Activated T-helper 1 cell treated with Interleukin-2 at 50 U/mL for 16 hours (primary cell): ENCODE data around the gene CNIH2.
"Not testable (repeated sequence)": the region's sequence is repeated elsewhere in the genome, so short reads cannot be mapped to it uniquely, and the experiment has no call there.

Source experiments
- DNase-seq: peaks from one replicate; pipeline ENCODE4 v3.0.0-alpha.2; 2020; ENCODE audit warnings: low read depth

CNIH2 gene

DNA sequence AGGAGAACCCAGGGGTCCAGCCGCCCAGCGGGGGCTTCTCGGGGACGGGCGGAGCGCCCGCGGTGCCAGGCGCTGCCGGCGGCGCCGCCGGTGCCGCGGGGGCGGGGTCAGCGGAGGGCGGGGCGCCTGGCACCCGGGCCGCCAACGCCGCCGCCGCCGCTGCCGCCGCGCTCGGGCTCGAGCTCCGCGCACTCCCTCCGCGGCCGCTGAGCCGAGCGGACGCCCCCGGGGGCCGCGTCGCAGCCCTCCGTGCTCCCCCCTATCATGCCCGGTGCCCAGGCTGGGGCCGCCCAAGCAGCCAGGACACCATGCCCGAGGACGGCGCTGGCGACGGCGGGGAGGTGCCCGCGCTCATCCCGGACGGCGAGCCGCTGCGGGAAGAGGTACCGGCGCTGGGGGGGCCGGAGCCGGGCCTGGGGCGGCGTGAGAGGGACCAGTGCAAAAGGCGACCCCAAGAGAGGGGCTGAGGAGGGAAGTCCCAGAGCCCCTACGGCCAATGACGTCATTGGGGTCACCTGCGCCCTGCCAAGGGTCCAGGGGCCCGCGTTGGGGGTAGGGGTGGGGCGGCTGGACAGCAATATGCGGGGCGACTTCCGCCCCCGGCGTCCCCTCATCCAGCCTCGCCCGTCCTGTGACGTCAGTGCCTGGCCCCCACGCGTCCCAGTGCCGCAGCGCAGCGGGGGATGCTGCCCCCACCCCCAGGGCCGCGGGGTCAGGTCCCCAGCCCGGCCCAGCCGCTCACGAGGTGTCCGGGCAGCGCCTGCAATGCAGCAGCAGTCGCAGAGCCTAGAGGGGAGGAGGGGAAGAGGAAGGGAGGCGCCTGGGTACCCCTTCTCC, 13.9 kb downstream of the CNIH2 start, which contains the start of gene TMEM151A:
Gene TMEM151A, plus strand, starts transcription at position 189 of the 837 bp plus-strand sequence. Its CDS starts 120 bp downstream, at position 309.
- no peak for DNase-seq

- DNase-seq, result no peak
Measured at GRCh38 chr11:66292543-66293332, 14.8 kb downstream of the CNIH2 start.

- no peak for DNase-seq
Measured at GRCh38 chr11:66293352-66293751, 15.4 kb downstream of the CNIH2 start.

DNA sequence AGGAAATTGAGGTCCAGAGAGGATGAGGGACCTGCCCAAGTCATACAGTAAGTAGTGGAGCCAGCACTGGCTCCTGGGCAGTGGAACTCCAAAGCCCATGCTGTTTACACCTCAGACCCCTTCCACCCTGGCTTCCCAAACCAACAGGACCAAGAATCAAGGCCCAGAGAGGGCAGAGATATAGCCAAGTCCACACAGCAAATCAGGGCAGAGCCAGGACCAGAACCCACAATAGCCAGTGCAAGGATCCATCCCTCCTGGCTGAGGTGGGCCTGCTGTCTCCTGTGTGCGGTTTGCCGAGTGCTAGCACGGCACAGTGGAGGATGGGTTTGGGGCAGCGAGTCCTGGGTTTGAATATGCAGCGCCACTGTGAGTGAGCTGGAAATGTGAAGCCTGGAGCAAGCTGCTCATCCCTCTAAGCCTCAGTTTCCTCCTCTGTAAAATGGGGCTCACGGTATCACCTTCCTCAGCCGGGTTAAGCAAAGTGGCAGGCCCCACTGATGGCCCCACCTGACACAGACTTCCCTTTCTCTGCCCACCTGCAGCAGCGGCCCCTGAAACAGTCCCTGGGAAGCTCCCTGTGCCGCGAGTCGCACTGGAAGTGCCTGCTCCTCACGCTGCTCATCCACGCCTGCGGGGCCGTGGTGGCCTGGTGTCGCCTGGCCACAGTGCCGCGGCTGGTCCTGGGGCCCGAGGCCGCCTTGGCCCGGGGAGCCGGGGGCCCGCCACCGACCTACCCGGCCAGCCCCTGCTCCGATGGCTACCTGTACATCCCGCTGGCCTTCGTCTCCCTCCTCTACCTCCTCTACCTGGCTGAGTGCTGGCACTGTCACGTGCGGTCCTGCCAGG, 16.0 kb downstream of the CNIH2 start:
- DNase-seq, result no peak

GRCh38 chr11:66294626-66295620, 16.9 kb downstream of the CNIH2 start:
- no peak for DNase-seq

DNA sequence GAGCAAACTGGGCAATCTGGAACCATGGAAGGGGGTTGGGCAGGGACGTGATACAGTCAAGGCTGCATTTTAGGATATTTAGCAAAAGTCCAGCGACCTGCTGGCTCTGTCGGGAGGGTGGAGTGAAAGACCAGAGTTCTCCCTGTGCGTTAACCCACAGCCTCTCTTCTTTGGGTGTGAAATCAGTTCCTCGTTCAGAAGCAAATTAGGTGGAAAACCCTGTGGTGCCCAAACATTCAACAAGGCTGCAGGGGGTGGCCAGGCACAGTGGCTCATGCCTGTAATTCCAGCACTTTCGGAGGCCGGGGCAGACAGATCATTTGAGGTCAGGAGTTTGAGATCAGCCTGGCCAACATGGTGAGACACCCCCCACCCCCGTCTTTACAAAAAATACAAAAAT, 19.6 kb downstream of the CNIH2 start:
- DNase-seq, result no peak

- no peak for DNase-seq
Measured at GRCh38 chr11:66299186-66299585, 21.2 kb downstream of the CNIH2 start.

DNA sequence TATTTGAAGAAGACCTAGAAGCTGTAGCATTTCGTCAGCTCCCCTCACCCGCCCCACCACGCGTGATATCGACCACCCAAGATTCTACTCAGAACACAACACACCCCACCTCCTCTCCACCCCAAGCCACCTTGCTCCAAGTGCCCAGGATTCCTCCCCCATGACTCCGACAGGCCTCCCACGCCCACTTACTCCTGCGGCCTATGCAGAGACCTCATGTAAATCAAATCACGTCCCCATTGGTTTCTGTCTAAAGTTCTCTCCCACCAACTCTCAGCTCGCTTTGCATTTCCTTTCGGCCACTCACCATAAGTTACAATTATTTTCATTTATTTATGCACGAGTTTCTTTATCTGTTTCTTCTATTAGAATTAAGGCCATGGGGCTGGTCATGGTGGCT, 24.7 kb downstream of the CNIH2 start:
- no peak for DNase-seq

- no peak for DNase-seq
Measured at GRCh38 chr11:66309475-66309874, 31.5 kb downstream of the CNIH2 start.

GRCh38 chr11:66310324-66310723, 32.3 kb downstream of the CNIH2 start:
- no peak for DNase-seq

- not testable (repeated sequence) for DNase-seq
Measured at GRCh38 chr11:66310803-66311440, 32.9 kb downstream of the CNIH2 start.

DNA sequence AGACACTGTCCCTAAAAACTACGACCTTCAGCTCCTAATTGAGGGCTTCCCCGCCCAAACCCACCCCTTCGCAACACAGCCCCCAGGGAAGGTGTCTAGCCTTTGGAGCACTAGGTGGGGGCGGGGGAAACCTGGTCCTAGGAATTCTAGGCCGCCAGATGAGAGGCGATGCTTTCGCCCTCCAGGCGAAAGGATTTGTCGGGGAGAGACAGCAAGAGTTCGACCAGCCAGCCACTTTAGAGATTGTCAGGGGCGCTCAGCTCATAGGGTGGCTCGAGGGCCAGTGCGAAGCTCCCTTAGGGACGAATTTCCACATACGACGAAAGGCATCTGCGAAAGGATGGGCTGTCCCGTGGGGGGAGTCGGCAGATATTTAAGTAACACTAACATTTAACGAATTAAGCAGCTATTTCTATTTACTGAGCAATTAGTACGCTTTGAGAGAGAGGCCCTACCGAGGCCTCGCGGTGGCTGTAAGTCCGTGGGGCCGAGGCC, 33.5 kb downstream of the CNIH2 start:
- DNase-seq, result no peak

DNA sequence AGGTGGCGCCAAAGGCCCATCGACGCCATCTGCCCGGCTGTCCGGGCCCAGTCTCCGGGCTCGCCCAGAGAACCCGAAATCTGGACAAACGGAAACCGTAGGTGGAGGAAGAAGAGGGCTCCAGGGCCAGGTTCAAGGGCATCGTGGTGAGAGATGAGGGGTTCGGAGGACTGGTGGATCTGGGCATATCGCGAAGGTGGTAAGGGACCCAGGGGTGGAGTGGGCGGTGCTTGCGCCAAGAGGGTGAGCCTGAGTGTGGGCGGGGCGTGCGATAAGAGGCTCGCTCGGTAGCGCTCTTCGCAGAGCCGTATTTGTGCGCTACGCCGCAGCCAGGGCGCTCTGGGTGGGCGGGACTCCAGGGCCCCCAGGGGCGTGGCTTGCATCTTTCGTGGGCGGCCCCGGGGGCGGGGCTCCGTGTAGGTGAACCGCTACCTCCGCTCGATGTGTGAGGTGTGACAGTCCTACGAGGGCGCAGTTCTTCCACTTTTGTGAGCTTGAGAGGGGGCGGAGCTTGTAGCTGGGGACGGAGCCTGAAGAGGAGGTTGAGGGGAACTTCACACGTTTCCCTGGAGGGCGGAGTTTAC, 34.1 kb downstream of the CNIH2 start:
- DNase-seq, result peak; percentile 99

- DNase-seq, result peak; percentile 93
Measured at GRCh38 chr11:66312549-66313320, 34.8 kb downstream of the CNIH2 start.

GRCh38 chr11:66313321-66314185, 35.6 kb downstream of the CNIH2 start:
- no peak for DNase-seq

DNA sequence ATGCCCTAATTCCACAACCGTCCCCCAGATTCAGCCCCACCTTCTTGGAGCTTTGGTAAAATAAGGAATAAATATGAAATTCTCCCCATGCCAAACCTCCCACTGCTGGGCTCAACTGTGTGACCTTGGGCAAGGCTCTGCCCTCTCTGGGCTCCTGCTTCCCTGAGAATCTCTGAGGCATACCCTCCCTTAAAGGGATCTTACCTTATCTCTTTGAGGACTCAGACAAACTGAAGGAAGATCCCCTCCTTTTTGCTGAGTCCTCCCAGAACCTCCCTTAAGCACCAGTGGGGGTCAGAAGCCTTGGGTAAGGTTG, 36.2 kb downstream of the CNIH2 start:
- no peak for DNase-seq

DNA sequence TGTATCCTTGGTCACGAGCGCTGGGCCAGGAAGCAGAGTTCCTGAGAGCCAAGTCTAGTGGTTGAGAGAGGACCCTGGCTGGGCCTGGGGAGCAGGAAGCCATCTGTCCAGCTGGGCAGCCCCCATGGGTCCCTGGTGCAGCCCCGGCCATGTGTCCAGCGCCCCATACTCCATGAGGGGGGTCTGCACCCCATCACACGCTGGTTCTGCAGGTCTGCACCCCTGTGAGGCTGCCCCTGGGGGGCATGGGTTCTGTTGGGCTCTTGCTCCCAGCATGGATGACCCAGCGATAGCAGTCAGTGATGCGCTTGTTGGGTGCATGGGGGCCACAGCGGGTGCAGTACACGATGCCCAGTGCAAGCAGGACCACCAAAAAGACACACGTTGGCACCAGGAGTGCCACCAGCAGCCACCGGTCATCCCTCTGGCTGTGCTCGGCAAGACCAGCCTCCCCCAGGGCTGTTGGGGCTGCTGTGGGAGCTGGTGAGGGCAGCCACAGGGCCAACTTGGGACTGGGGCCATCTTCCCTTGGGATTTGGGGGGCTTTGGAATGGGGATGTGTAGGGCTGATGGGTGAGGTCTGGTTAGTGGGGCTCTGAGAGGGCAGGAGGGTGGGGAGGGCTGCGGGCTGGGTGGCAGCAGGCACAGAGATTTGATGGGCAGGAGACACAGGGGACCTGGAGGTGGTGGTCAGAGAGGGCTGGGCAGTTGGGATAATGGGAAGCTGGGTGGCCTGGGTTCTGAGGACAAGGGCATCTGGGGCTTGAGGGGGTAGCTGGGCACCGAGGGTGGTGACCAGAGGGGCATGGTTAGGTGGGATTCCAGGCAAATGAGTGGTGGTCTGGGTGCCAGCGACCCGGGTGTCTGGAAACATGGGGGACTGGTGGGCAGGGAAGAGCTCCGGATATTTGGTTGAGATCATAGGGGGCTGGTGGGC, 36.9 kb downstream of the CNIH2 start:
- no peak for DNase-seq
